Activated CD4-positive, alpha-beta memory T cell treated with anti-CD3 and anti-CD28 coated beads for 36 hours (primary cell): ENCODE data around the gene SND1. TPM values are rescaled to one million over a fixed set of nuclear protein-coding genes. Genes with fewer than 3 reads are reported as not detected.

Experiments
- CTCF ChIA-PET: fragments of 350-600 bp; sonication (Branson Sonifier 250); formaldehyde crosslinking; loops from one replicate; lab custom pipeline; 2021; ENCODE audit warnings: antibody characterized with exemption, inconsistent platforms; lab: Charles Lee
- POLR2A ChIA-PET: fragments of 350-600 bp; sonication (Branson Sonifier 250); formaldehyde crosslinking; loops from one replicate; lab custom pipeline; 2021; ENCODE audit warnings: antibody characterized with exemption; lab: Charles Lee
- DNase-seq: peaks from one replicate; pipeline ENCODE4 v3.0.0-alpha.2; 2020
- H3K27ac Mint-ChIP-seq: one replicate; pipeline ENCODE4 v1.8.0; 2021; ENCODE audit warnings: mixed read lengths
- H3K27me3 Mint-ChIP-seq: one replicate; pipeline ENCODE4 v1.8.0; 2021; ENCODE audit warnings: mixed read lengths
- H3K36me3 Mint-ChIP-seq: one replicate; pipeline ENCODE4 v1.8.0; 2021; ENCODE audit warnings: mixed read lengths
- H3K4me1 Mint-ChIP-seq: one replicate; pipeline ENCODE4 v1.8.0; 2021; ENCODE audit warnings: low read depth, mixed read lengths
- H3K4me3 Mint-ChIP-seq: one replicate; pipeline ENCODE4 v1.8.0; 2021; ENCODE audit warnings: mild to moderate bottlenecking, mixed read lengths
- H3K9me3 Mint-ChIP-seq: one replicate; pipeline ENCODE4 v1.8.0; 2021; ENCODE audit warnings: mixed read lengths
- intact Hi-C: fragments of 100-400 bp; cut with micrococcal nuclease; formaldehyde crosslinking; loops from one replicate; pipeline ENCODE4 v1.15.1; 2023
- total RNA-seq, 2 experiments: library from RNA; stranded (reverse); gene quantifications; one replicate each; pipeline ENCODE4 v1.2.3, GENCODE V29; 2021

Gene SND1
- total RNA-seq, 2 experiments from 2014 or later = 208 to 235 TPM

GRCh38 chr7:127761196-127761595 lies 109.2 kb downstream of the SND1 start:
- Mint-ChIP-seq H3K4me1 (peaks cover 36% of the 10 kb centered on the region), H3K27me3 (no peaks in the 10 kb centered on the region), H3K4me3 (no peak overlapping the region), H3K36me3 (peaks cover 20% of the 10 kb centered on the region), H3K27ac (no peak overlapping the region), H3K9me3 (no peaks in the 10 kb centered on the region)
- ChIA-PET POLR2A (no interaction called here), CTCF (no interaction called here)
- intact Hi-C loops = no loop called here
- DNase-seq = no peak

GRCh38 chr7:127764681-127765080 lies 112.7 kb downstream of the SND1 start:
- POLR2A ChIA-PET = no interaction called here
- peaks cover 49% of the 10 kb centered on the region for H3K4me1 Mint-ChIP-seq
- peaks cover 26% of the 10 kb centered on the region for H3K36me3 Mint-ChIP-seq
- no peak overlapping the region for H3K27ac Mint-ChIP-seq
- DNase-seq = no peak
- intact Hi-C loops = no loop called here
- no peak overlapping the region for H3K4me3 Mint-ChIP-seq
- CTCF ChIA-PET = interaction anchor here (2.5 kb wide), 1 partner anchor 28 kb away, joined by 11 read pairs; no protein-coding TSS in a partner anchor
- H3K27me3 Mint-ChIP-seq = no peaks in the 10 kb centered on the region
- no peaks in the 10 kb centered on the region for H3K9me3 Mint-ChIP-seq

- H3K4me3 Mint-ChIP-seq = no peak overlapping the region
- peaks cover 23% of the 10 kb centered on the region for H3K36me3 Mint-ChIP-seq
- ChIA-PET POLR2A (no interaction called here), CTCF (interaction anchor here (2.5 kb wide), 1 partner anchor 27 kb away, joined by 11 read pairs; no protein-coding TSS in a partner anchor)
- peaks cover 48% of the 10 kb centered on the region for H3K4me1 Mint-ChIP-seq
- H3K27me3 Mint-ChIP-seq = no peaks in the 10 kb centered on the region
- intact Hi-C loops = no loop called here
- no peak for DNase-seq
- no peak overlapping the region for H3K27ac Mint-ChIP-seq
- no peaks in the 10 kb centered on the region for H3K9me3 Mint-ChIP-seq
Observed at GRCh38 chr7:127765150-127765549, 113.2 kb downstream of the SND1 start.

- ChIA-PET POLR2A (no interaction called here), CTCF (interaction anchor here (0.5 kb wide), 1 partner anchor 195 kb away, joined by 3 read pairs; no protein-coding TSS in a partner anchor)
- H3K27ac Mint-ChIP-seq = no peak overlapping the region
- DNase-seq = no peak
- no peaks in the 10 kb centered on the region for H3K27me3 Mint-ChIP-seq
- peaks cover 29% of the 10 kb centered on the region for H3K36me3 Mint-ChIP-seq
- no peak overlapping the region for H3K4me3 Mint-ChIP-seq
- H3K4me1 Mint-ChIP-seq = peaks cover 42% of the 10 kb centered on the region
- intact Hi-C loops = no loop called here
- H3K9me3 Mint-ChIP-seq = no peaks in the 10 kb centered on the region
Observed at GRCh38 chr7:127766831-127767459, 115.0 kb downstream of the SND1 start.

- no peak overlapping the region for H3K27ac Mint-ChIP-seq
- peaks cover 29% of the 10 kb centered on the region for H3K36me3 Mint-ChIP-seq
- intact Hi-C loops = no loop called here
- H3K4me1 Mint-ChIP-seq = peaks cover 40% of the 10 kb centered on the region
- no peaks in the 10 kb centered on the region for H3K27me3 Mint-ChIP-seq
- no peaks in the 10 kb centered on the region for H3K9me3 Mint-ChIP-seq
- CTCF ChIA-PET = no interaction called here
- POLR2A ChIA-PET = no interaction called here
- no peak overlapping the region for H3K4me3 Mint-ChIP-seq
- no peak for DNase-seq
Observed at GRCh38 chr7:127768241-127768640, 116.2 kb downstream of the SND1 start.

- H3K4me1 Mint-ChIP-seq = peaks cover 40% of the 10 kb centered on the region
- H3K4me3 Mint-ChIP-seq = no peak overlapping the region
- CTCF ChIA-PET = no interaction called here
- POLR2A ChIA-PET = no interaction called here
- H3K27me3 Mint-ChIP-seq = no peaks in the 10 kb centered on the region
- DNase-seq = no peak
- peaks cover 29% of the 10 kb centered on the region for H3K36me3 Mint-ChIP-seq
- H3K9me3 Mint-ChIP-seq = no peaks in the 10 kb centered on the region
- no peak overlapping the region for H3K27ac Mint-ChIP-seq
- intact Hi-C loops = no loop called here
Observed at GRCh38 chr7:127769137-127769536, 117.1 kb downstream of the SND1 start.

- Mint-ChIP-seq H3K36me3 (peaks cover 25% of the 10 kb centered on the region), H3K4me3 (no peak overlapping the region), H3K9me3 (no peaks in the 10 kb centered on the region), H3K4me1 (peaks cover 43% of the 10 kb centered on the region), H3K27me3 (no peaks in the 10 kb centered on the region), H3K27ac (no peak overlapping the region)
- POLR2A ChIA-PET = no interaction called here
- CTCF ChIA-PET = interaction anchor here (1.5 to 1.6 kb wide), 2 partner anchors 23 to 440 kb away, joined by 4 to 5 read pairs; no protein-coding TSS in a partner anchor
- DNase-seq = no peak
- intact Hi-C loops = no loop called here
Observed at GRCh38 chr7:127769696-127770400, 117.9 kb downstream of the SND1 start.

GRCh38 chr7:127770885-127771284 lies 118.9 kb downstream of the SND1 start:
- POLR2A ChIA-PET = interaction anchor here (0.9 kb wide), 1 partner anchor 24 kb away, joined by 3 read pairs; no protein-coding TSS in a partner anchor
- H3K27ac Mint-ChIP-seq = no peak overlapping the region
- H3K4me1 Mint-ChIP-seq = peaks cover 41% of the 10 kb centered on the region
- no peak for DNase-seq
- no peaks in the 10 kb centered on the region for H3K27me3 Mint-ChIP-seq
- H3K4me3 Mint-ChIP-seq = no peak overlapping the region
- intact Hi-C loops = no loop called here
- CTCF ChIA-PET = interaction anchor here (1.3 to 1.6 kb wide), 3 partner anchors 22 to 439 kb away, joined by 4 to 5 read pairs (median 4); no protein-coding TSS in a partner anchor
- H3K36me3 Mint-ChIP-seq = peaks cover 18% of the 10 kb centered on the region
- H3K9me3 Mint-ChIP-seq = no peaks in the 10 kb centered on the region

GRCh38 chr7:127771707-127772106 lies 119.7 kb downstream of the SND1 start:
- Mint-ChIP-seq H3K27me3 (no peaks in the 10 kb centered on the region), H3K27ac (no peak overlapping the region), H3K4me3 (no peak overlapping the region), H3K9me3 (no peaks in the 10 kb centered on the region), H3K36me3 (peaks cover 13% of the 10 kb centered on the region), H3K4me1 (peaks cover 38% of the 10 kb centered on the region)
- POLR2A ChIA-PET = interaction anchor here (0.9 kb wide), 1 partner anchor 24 kb away, joined by 3 read pairs; no protein-coding TSS in a partner anchor
- no peak for DNase-seq
- intact Hi-C loops = no loop called here
- CTCF ChIA-PET = interaction anchor here (1.3 to 1.6 kb wide), 3 partner anchors 21 to 438 kb away, joined by 4 to 5 read pairs (median 4); no protein-coding TSS in a partner anchor

GRCh38 chr7:127776776-127777386 lies 124.9 kb downstream of the SND1 start:
- intact Hi-C loops = no loop called here
- CTCF ChIA-PET = no interaction called here
- no peak overlapping the region for H3K27ac Mint-ChIP-seq

GRCh38 chr7:127780489-127780888 lies 128.5 kb downstream of the SND1 start:
- Mint-ChIP-seq H3K9me3 (no peaks in the 10 kb centered on the region), H3K27ac (no peak overlapping the region), H3K36me3 (peaks cover 9% of the 10 kb centered on the region), H3K4me3 (no peak overlapping the region), H3K27me3 (no peaks in the 10 kb centered on the region), H3K4me1 (peaks cover 27% of the 10 kb centered on the region)
- CTCF ChIA-PET = interaction anchor here (0.6 kb wide), 2 partner anchors 12 to 40 kb away, joined by 3 read pairs; no protein-coding TSS in a partner anchor
- DNase-seq = no peak
- POLR2A ChIA-PET = no interaction called here
- intact Hi-C loops = no loop called here

More at GRCh38 chr7:127776776-127777386, 124.9 kb downstream of the SND1 start:
- DNase-seq = no peak
- Mint-ChIP-seq H3K36me3 (peaks cover 6% of the 10 kb centered on the region), H3K4me1 (peaks cover 23% of the 10 kb centered on the region), H3K27me3 (no peaks in the 10 kb centered on the region), H3K9me3 (no peaks in the 10 kb centered on the region), H3K4me3 (no peak overlapping the region)
- POLR2A ChIA-PET = no interaction called here

GRCh38 chr7:127781081-127781480 lies 129.1 kb downstream of the SND1 start:
- POLR2A ChIA-PET = no interaction called here
- no peak overlapping the region for H3K27ac Mint-ChIP-seq
- intact Hi-C loops = no loop called here
- H3K4me3 Mint-ChIP-seq = no peak overlapping the region
- H3K36me3 Mint-ChIP-seq = peaks cover 15% of the 10 kb centered on the region
- no peaks in the 10 kb centered on the region for H3K27me3 Mint-ChIP-seq
- no peaks in the 10 kb centered on the region for H3K9me3 Mint-ChIP-seq
- CTCF ChIA-PET = no interaction called here
- DNase-seq = no peak
- peaks cover 27% of the 10 kb centered on the region for H3K4me1 Mint-ChIP-seq
